Testis (tissue), 2 donors: ENCODE data around the gene MARCHF3.

Experiments used
- CTCF ChIP-seq, 3 experiments: fragments of 450-650 bp in 2 of 3; fragments of 200-600 bp in 1 of 3; sonication (generic) in 1 of 3; IDR thresholded peaks; one replicate each; pipeline ENCODE4 v1.5.1; 2016 to 2019; ENCODE audit warnings: antibody characterized with exemption in 3 of 3, mild to moderate bottlenecking in 2 of 3, moderate library complexity in 1 of 3
- POLR2A ChIP-seq: fragments of 450-650 bp; IDR thresholded peaks from one replicate; pipeline ENCODE4 v1.6.1; 2017; ENCODE audit warnings: antibody characterized with exemption, mild to moderate bottlenecking, moderate library complexity

- TF ChIP-seq CTCF (IDR thresholded peaks at IDR 0.05) (no peak), POLR2A (no peak)
Observed at GRCh38 chr5:126937771-126938170, 92.6 kb downstream of the MARCHF3 start.
